Testis (tissue), 2 donors: ENCODE results near the gene SPDYE17.
"Not testable (repeated sequence)": the region's sequence is repeated elsewhere in the genome, so short reads cannot be mapped to it uniquely, and the experiment has no call there.

Experiments
- CTCF ChIP-seq, 3 experiments: fragments of 450-650 bp in 2 of 3; fragments of 200-600 bp in 1 of 3; sonication (generic) in 1 of 3; IDR thresholded peaks; one replicate each; pipeline ENCODE4 v1.5.1; 2016 to 2019; ENCODE audit warnings: antibody characterized with exemption in 3 of 3, mild to moderate bottlenecking in 2 of 3, moderate library complexity in 1 of 3
- POLR2A ChIP-seq: fragments of 450-650 bp; IDR thresholded peaks from one replicate; pipeline ENCODE4 v1.6.1; 2017; ENCODE audit warnings: antibody characterized with exemption, mild to moderate bottlenecking, moderate library complexity

GRCh38 chr7:76972391-76972790 lies 59.8 kb downstream of the SPDYE17 start:
- not testable (repeated sequence) for TF ChIP-seq CTCF (IDR thresholded peaks at IDR 0.05); POLR2A
